Bronchial epithelial cell (primary cell): ENCODE results near the gene NHP2. TPM values are rescaled to one million over a fixed set of nuclear protein-coding genes. Genes with fewer than 3 reads are reported as not detected.

Experiments used
- DNase-seq: peaks from one replicate; pipeline ENCODE4 v3.0.0-alpha.2; 2010; ENCODE audit warnings: low read depth
- FAIRE-seq: peaks from 2 replicates; lab custom pipeline; 2011; peaks lifted over from hg19 to GRCh38; lab: Jason Lieb, UNC
- H3K27me3 ChIP-seq: 2 replicates; pipeline ENCODE4 v1.5.1; 2011; ENCODE audit warnings: low read length; ENCODE audit not compliant: control insufficient read depth, insufficient read depth
- H3K36me3 ChIP-seq: 2 replicates; pipeline ENCODE4 v1.5.1; 2011; ENCODE audit warnings: low read length; ENCODE audit not compliant: control insufficient read depth, insufficient read depth
- H3K4me3 ChIP-seq: 2 replicates; pipeline ENCODE4 v1.5.1; 2011; ENCODE audit warnings: mild to moderate bottlenecking, low read depth, low read length, control low read depth
- total RNA-seq: library from RNA; depleted of rRNA; stranded (reverse); fragments of >200 nt; gene quantifications from 2 replicates; pipeline ENCODE4 v1.2.1, GENCODE V29; 2014
- TF ChIP-seq, protein P1 (sequence below): IDR thresholded peaks from 2 replicates; pipeline ENCODE4 v1.5.1; 2011; ENCODE audit warnings: mild to moderate bottlenecking, moderate library complexity, low read length, control low read depth, inconsistent platforms; ENCODE audit not compliant: insufficient read depth, severe bottlenecking

Gene NHP2
- total RNA-seq, 1 donor from 2014 or later: 161 TPM

DNA sequence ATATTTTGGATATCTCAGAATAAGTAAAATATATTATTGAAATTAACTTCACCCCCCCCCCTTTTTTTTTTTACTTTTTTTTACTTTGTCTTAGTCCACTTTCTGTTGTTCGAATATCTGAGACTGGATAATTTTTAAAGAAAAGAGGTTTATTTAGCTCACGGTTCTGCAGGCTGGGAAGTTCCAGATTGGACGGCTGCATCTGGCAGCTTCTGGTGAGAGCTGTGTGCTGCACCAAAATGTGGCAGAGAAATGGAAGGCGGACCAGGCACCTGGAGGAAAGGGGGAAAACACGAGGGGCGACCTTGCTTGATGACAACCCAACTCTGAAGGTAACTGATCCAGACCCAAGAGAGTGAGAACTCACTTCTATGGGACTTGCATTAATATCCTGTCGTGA lies 39.1 kb upstream of the NHP2 start:
- H3K36me3 ChIP-seq: no peaks in the 10 kb centered on the region
- TF ChIP-seq, protein P1, sequence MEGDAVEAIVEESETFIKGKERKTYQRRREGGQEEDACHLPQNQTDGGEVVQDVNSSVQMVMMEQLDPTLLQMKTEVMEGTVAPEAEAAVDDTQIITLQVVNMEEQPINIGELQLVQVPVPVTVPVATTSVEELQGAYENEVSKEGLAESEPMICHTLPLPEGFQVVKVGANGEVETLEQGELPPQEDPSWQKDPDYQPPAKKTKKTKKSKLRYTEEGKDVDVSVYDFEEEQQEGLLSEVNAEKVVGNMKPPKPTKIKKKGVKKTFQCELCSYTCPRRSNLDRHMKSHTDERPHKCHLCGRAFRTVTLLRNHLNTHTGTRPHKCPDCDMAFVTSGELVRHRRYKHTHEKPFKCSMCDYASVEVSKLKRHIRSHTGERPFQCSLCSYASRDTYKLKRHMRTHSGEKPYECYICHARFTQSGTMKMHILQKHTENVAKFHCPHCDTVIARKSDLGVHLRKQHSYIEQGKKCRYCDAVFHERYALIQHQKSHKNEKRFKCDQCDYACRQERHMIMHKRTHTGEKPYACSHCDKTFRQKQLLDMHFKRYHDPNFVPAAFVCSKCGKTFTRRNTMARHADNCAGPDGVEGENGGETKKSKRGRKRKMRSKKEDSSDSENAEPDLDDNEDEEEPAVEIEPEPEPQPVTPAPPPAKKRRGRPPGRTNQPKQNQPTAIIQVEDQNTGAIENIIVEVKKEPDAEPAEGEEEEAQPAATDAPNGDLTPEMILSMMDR: no peak
- H3K4me3 ChIP-seq: no peak overlapping the region
- FAIRE-seq (no peak), DNase-seq (no peak)
- peaks cover 7% of the 10 kb centered on the region for H3K27me3 ChIP-seq

GRCh38 chr5:178192244-178192643 lies 38.6 kb upstream of the NHP2 start:
- no peaks in the 10 kb centered on the region for H3K36me3 ChIP-seq
- DNase-seq (peak; percentile 97), FAIRE-seq (peak; percentile 66)
- TF ChIP-seq, protein P1: no peak
- no peak overlapping the region for H3K4me3 ChIP-seq
- peaks cover 7% of the 10 kb centered on the region for H3K27me3 ChIP-seq

DNA sequence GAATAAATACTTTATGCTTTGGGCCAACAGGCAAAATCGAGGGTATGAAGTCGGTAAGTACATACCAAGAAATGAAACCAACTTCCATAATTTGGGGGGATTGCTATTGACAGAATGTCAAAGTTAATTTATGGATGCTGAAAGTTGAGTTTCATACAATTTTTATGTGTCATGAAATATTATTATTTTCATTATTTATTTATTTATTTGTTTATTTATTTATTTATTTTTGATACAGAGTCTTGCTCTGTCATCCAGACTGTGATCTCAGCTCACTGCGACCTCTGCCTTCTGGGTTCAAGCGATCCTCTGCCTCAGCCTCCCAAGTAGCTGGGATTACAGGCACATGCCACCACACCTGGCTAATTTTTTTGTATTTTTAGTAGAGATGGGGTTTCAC lies 38.0 kb upstream of the NHP2 start:
- no peak for FAIRE-seq

DNA sequence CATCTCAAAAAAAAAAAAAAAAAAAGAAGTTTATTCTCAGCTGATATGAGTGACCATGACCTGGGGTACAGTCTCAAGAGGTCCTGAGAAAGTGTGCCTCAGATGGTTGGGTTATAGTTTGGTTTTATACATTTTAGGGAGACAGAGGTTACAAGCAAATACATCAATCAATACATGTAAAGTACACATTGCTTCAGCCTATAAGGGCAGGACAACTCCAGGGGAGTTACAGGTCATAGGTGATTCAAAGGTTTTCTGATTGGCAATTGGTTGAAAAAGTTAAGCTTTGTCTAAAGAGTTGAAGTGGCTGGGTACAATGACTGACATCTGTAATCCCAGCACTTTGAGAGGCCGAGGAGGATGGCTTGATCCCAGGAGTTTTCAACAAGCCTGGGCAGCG lies 35.7 kb upstream of the NHP2 start:
- TF ChIP-seq, protein P1: no peak
- FAIRE-seq: no peak
- H3K27me3 ChIP-seq: peaks cover 4% of the 10 kb centered on the region
- no peaks in the 10 kb centered on the region for H3K36me3 ChIP-seq
- no peak for DNase-seq
- H3K4me3 ChIP-seq: no peak overlapping the region

More for the DNA sequence above, 38.0 kb upstream of the NHP2 start:
- H3K27me3 ChIP-seq: peaks cover 7% of the 10 kb centered on the region
- no peak overlapping the region for H3K4me3 ChIP-seq
- TF ChIP-seq, protein P1: no peak
- no peaks in the 10 kb centered on the region for H3K36me3 ChIP-seq
- no peak for DNase-seq

- FAIRE-seq (no peak), DNase-seq (no peak)
Observed at GRCh38 chr5:178187014-178187413, 33.3 kb upstream of the NHP2 start, which contains the start of gene GMCL2. Gene GMCL2, minus strand, starts transcription at chr5:178187371. Its CDS starts 72 bp downstream, at chr5:178187299.

More at GRCh38 chr5:178187014-178187413, 33.3 kb upstream of the NHP2 start, which contains the start of gene GMCL2:
- Histone ChIP-seq H3K36me3 (no peaks in the 10 kb centered on the region), H3K4me3 (no peak within 1 kb of the TSS), H3K27me3 (no peaks in the 10 kb centered on the region)
- TF ChIP-seq, protein P1: no peak
